ENCODE results near the gene ARHGAP9. TPM values are rescaled to one million over a fixed set of nuclear protein-coding genes. Genes with fewer than 3 reads are reported as not detected.
"Not testable (repeated sequence)": the region's sequence is repeated elsewhere in the genome, so short reads cannot be mapped to it uniquely, and the experiment has no call there.

Gene ARHGAP9
- total RNA-seq, 1 experiment from 2014 or later: not detected

GRCh38 chr12:57517718-57518117 is 38.1 kb upstream of the ARHGAP9 start:
- DNase-seq (ENCODE audit: low spot score): not testable (repeated sequence)

GRCh38 chr12:57517187-57517586 is 37.5 kb upstream of the ARHGAP9 start:
- DNase-seq (ENCODE audit: low spot score): peak; percentile 27

- no peak for DNase-seq (ENCODE audit: low spot score)
Measured at GRCh38 chr12:57516617-57517153, 37.0 kb upstream of the ARHGAP9 start.

- no peak for DNase-seq (ENCODE audit: low spot score)
Measured at GRCh38 chr12:57515934-57516541, 36.4 kb upstream of the ARHGAP9 start.

GRCh38 chr12:57515408-57515933 is 35.8 kb upstream of the ARHGAP9 start:
- DNase-seq (ENCODE audit: low spot score): no peak

- no peak for DNase-seq (ENCODE audit: low spot score)
Measured at GRCh38 chr12:57514720-57515407, 35.2 kb upstream of the ARHGAP9 start.

GRCh38 chr12:57514246-57514645 is 34.6 kb upstream of the ARHGAP9 start:
- not testable (repeated sequence) for DNase-seq (ENCODE audit: low spot score)

GRCh38 chr12:57513677-57514076 is 34.0 kb upstream of the ARHGAP9 start:
- not testable (repeated sequence) for DNase-seq (ENCODE audit: low spot score)

GRCh38 chr12:57513266-57513665 is 33.6 kb upstream of the ARHGAP9 start:
- DNase-seq (ENCODE audit: low spot score): no peak

GRCh38 chr12:57512665-57513064 is 33.0 kb upstream of the ARHGAP9 start:
- DNase-seq (ENCODE audit: low spot score): no peak

GRCh38 chr12:57511588-57512325 is 32.1 kb upstream of the ARHGAP9 start:
- DNase-seq (ENCODE audit: low spot score): no peak

GRCh38 chr12:57511161-57511560 is 31.5 kb upstream of the ARHGAP9 start:
- no peak for DNase-seq (ENCODE audit: low spot score)

- DNase-seq (ENCODE audit: low spot score): not testable (repeated sequence)
Measured at GRCh38 chr12:57507796-57508195, 28.1 kb upstream of the ARHGAP9 start.

- not testable (repeated sequence) for DNase-seq (ENCODE audit: low spot score)
Measured at GRCh38 chr12:57506541-57506940, 26.9 kb upstream of the ARHGAP9 start.

GRCh38 chr12:57502311-57502969 is 22.8 kb upstream of the ARHGAP9 start:
- not testable (repeated sequence) for DNase-seq (ENCODE audit: low spot score)

GRCh38 chr12:57500213-57500612 is 20.5 kb upstream of the ARHGAP9 start:
- no peak for DNase-seq (ENCODE audit: low spot score)

- no peak for DNase-seq (ENCODE audit: low spot score)
Measured at GRCh38 chr12:57498571-57498970, 18.9 kb upstream of the ARHGAP9 start.

GRCh38 chr12:57498132-57498502 is 18.5 kb upstream of the ARHGAP9 start:
- no peak for DNase-seq (ENCODE audit: low spot score)

- DNase-seq (ENCODE audit: low spot score): no peak
Measured at GRCh38 chr12:57497223-57498131, 17.8 kb upstream of the ARHGAP9 start.

GRCh38 chr12:57496822-57497221 is 17.2 kb upstream of the ARHGAP9 start:
- DNase-seq (ENCODE audit: low spot score): no peak

Data from H4 (cell line).